Adipocyte (in vitro differentiated cells): Measurements from ENCODE around the gene CCR3.

Experiments
- DNase-seq: peaks from one replicate; pipeline ENCODE4 v3.0.0-alpha.2; 2015; ENCODE audit warnings: low read depth
- H3K27me3 ChIP-seq: replicated peaks from 2 replicates; pipeline ENCODE4 v1.7.0; 2013; ENCODE audit warnings: mild to moderate bottlenecking, low read length, moderate library complexity; ENCODE audit not compliant: control insufficient read depth, insufficient read depth
- H3K36me3 ChIP-seq: 2 replicates; pipeline ENCODE4 v1.7.0; 2013; ENCODE audit warnings: low read length, mild to moderate bottlenecking, moderate library complexity; ENCODE audit not compliant: control insufficient read depth, insufficient read depth, severe bottlenecking
- H3K4me1 ChIP-seq: 2 replicates; pipeline ENCODE4 v1.7.0; 2013; ENCODE audit warnings: mild to moderate bottlenecking, low read length, moderate library complexity; ENCODE audit not compliant: control insufficient read depth, insufficient read depth
- H3K4me3 ChIP-seq: 2 replicates; pipeline ENCODE4 v1.7.0; 2013; ENCODE audit warnings: mild to moderate bottlenecking, low read length, moderate library complexity
- H3K9ac ChIP-seq: 2 replicates; pipeline ENCODE4 v1.7.0; 2013; ENCODE audit warnings: mild to moderate bottlenecking, low read length, moderate library complexity
- H3K9me3 ChIP-seq: 2 replicates; pipeline ENCODE4 v1.7.0; 2013; ENCODE audit warnings: mild to moderate bottlenecking, low read length, moderate library complexity; ENCODE audit not compliant: control insufficient read depth

CCR3 gene

GRCh38 chr3:46245146-46245545, 2.9 kb downstream of the CCR3 start:
- H3K9me3 ChIP-seq, result no peaks in the 10 kb centered on the region
- peaks cover 13% of the 10 kb centered on the region for H3K4me1 ChIP-seq
- H3K4me3 ChIP-seq, result no peak overlapping the region
- no peaks in the 10 kb centered on the region for H3K27me3 ChIP-seq
- no peak overlapping the region for H3K9ac ChIP-seq
- no peak for DNase-seq
- H3K36me3 ChIP-seq, result no peaks in the 10 kb centered on the region

DNA sequence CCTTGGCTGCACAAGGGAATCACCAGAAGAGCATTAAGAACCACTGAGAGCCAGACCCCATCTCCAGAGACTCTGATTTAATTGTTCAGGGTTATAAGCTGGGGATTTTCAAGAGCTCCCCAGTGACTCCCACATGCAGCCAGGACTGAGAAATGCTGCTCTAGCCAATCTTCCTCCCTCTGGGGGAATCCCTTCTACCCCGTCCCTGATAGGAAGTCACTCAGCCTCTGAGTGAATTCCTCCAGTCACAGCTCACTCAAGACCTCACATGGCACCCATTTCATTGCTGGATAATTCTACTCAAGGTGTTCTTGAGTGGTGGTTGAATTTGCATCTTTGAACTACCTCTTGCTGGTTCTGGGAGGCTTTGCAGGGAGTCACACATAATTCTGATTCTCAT, 10.7 kb downstream of the CCR3 start:
- no peaks in the 10 kb centered on the region for H3K36me3 ChIP-seq
- no peak overlapping the region for H3K9ac ChIP-seq
- H3K27me3 ChIP-seq, result peaks cover 7% of the 10 kb centered on the region
- no peak overlapping the region for H3K4me3 ChIP-seq
- no peak for DNase-seq
- no peaks in the 10 kb centered on the region for H3K4me1 ChIP-seq
- H3K9me3 ChIP-seq, result no peaks in the 10 kb centered on the region

GRCh38 chr3:46258525-46258924, 16.3 kb downstream of the CCR3 start:
- no peak for DNase-seq
- H3K9me3 ChIP-seq, result no peaks in the 10 kb centered on the region

DNA sequence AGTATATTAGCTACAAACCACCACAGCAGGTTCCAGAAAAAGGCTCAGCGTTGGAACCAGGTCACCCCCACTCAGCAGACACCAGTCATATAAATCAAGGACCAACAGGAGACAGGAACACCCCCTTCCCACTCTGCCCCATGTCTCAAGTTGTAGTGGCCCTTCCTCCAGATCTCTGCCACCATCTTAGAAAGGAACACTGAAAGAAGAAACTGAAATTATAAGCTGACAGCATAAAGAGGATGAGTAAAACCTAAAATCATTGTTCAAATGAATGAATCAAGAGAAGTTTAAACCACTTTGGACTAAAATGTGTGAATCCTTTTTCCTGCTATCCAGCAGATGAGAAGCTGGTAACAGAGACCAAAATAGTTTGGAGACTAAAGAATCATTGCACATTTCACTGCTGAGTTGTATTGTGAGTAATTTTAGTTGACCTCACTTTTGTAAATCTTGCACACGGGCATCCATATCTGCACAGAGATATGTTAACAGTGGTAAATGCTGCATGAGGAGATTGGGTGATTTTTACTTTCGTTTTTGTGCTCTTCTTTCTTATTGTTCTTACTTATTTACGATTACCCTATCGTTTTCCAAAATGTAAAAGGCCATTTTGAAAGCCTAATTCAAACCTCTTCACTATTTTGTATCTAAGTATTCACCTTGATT, 19.8 kb downstream of the CCR3 start:
- H3K9me3 ChIP-seq, result no peaks in the 10 kb centered on the region
- H3K4me3 ChIP-seq, result peak overlapping the region; percentile 35

More at GRCh38 chr3:46258525-46258924, 16.3 kb downstream of the CCR3 start:
- H3K4me1 ChIP-seq, result peaks cover 5% of the 10 kb centered on the region
- H3K9ac ChIP-seq, result no peak overlapping the region
- no peak overlapping the region for H3K4me3 ChIP-seq
- H3K36me3 ChIP-seq, result no peaks in the 10 kb centered on the region
- no peaks in the 10 kb centered on the region for H3K27me3 ChIP-seq

GRCh38 chr3:46264002-46264401, 21.7 kb downstream of the CCR3 start:
- H3K4me3 ChIP-seq, result no peak overlapping the region
- H3K9ac ChIP-seq, result no peak overlapping the region
- H3K9me3 ChIP-seq, result no peaks in the 10 kb centered on the region
- H3K27me3 ChIP-seq, result no peaks in the 10 kb centered on the region
- DNase-seq, result no peak
- H3K36me3 ChIP-seq, result no peaks in the 10 kb centered on the region
- no peaks in the 10 kb centered on the region for H3K4me1 ChIP-seq

More for the DNA sequence above, 19.8 kb downstream of the CCR3 start:
- no peak overlapping the region for H3K9ac ChIP-seq
- peak; percentile 13 for DNase-seq
- H3K27me3 ChIP-seq, result no peaks in the 10 kb centered on the region
- peaks cover 5% of the 10 kb centered on the region for H3K4me1 ChIP-seq
- H3K36me3 ChIP-seq, result no peaks in the 10 kb centered on the region

GRCh38 chr3:46266598-46266997, 24.3 kb downstream of the CCR3 start:
- H3K4me1 ChIP-seq, result no peaks in the 10 kb centered on the region
- peaks cover 5% of the 10 kb centered on the region for H3K27me3 ChIP-seq
- no peaks in the 10 kb centered on the region for H3K36me3 ChIP-seq
- H3K9me3 ChIP-seq, result no peaks in the 10 kb centered on the region
- no peak overlapping the region for H3K4me3 ChIP-seq
- DNase-seq, result peak; percentile 1
- H3K9ac ChIP-seq, result no peak overlapping the region

- no peak overlapping the region for H3K9ac ChIP-seq
Measured at GRCh38 chr3:46269556-46269955, 27.3 kb downstream of the CCR3 start.

GRCh38 chr3:46270474-46270873, 28.2 kb downstream of the CCR3 start:
- Histone ChIP-seq H3K36me3 (no peaks in the 10 kb centered on the region), H3K27me3 (peaks cover 5% of the 10 kb centered on the region), H3K4me3 (no peak overlapping the region), H3K4me1 (no peaks in the 10 kb centered on the region), H3K9me3 (no peaks in the 10 kb centered on the region), H3K9ac (no peak overlapping the region)
- no peak for DNase-seq

More at GRCh38 chr3:46269556-46269955, 27.3 kb downstream of the CCR3 start:
- H3K4me3 ChIP-seq, result no peak overlapping the region
- no peaks in the 10 kb centered on the region for H3K36me3 ChIP-seq
- peaks cover 5% of the 10 kb centered on the region for H3K27me3 ChIP-seq
- no peaks in the 10 kb centered on the region for H3K9me3 ChIP-seq
- no peak for DNase-seq
- no peaks in the 10 kb centered on the region for H3K4me1 ChIP-seq

GRCh38 chr3:46271209-46271745, 29.0 kb downstream of the CCR3 start:
- no peak for DNase-seq
- Histone ChIP-seq H3K4me3 (no peak overlapping the region), H3K4me1 (no peaks in the 10 kb centered on the region), H3K27me3 (peaks cover 5% of the 10 kb centered on the region), H3K9me3 (no peaks in the 10 kb centered on the region), H3K9ac (no peak overlapping the region), H3K36me3 (no peaks in the 10 kb centered on the region)

GRCh38 chr3:46272028-46272451, 29.8 kb downstream of the CCR3 start:
- Histone ChIP-seq H3K4me1 (no peaks in the 10 kb centered on the region), H3K36me3 (no peaks in the 10 kb centered on the region), H3K9ac (no peak overlapping the region), H3K9me3 (no peaks in the 10 kb centered on the region), H3K4me3 (no peak overlapping the region), H3K27me3 (peaks cover 5% of the 10 kb centered on the region)
- no peak for DNase-seq

DNA sequence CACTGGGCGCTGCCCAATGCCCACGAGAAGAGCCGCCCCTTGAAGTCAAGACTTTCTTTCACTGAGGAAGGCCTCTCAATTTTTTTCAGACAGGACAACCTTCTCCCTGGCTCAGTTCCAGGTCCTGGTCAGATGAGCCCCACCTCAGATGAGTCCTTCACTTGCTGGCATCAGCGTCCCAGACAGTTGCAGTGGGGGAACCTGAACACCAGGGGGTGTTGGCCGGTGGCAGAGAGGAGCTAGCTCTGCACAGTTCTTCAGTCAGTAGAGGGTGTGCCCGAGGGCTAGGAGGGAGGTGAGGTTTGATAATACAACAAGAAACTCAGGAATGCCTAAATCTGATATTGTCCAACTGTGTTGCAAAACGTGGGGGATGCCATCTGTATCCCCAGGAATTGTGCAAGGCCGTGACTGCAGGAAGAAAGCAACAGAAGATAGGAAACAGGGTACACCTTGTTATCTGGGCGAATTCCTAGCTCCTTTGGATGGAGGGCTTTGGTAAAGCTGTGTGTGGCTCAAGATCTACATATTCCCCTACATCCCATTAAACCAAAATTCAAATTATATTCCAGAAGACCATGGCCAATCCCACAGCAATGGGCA, 34.3 kb downstream of the CCR3 start:
- Histone ChIP-seq H3K9me3 (peaks cover 16% of the 10 kb centered on the region), H3K27me3 (no peaks in the 10 kb centered on the region), H3K4me3 (no peak overlapping the region), H3K4me1 (no peaks in the 10 kb centered on the region), H3K9ac (no peak overlapping the region), H3K36me3 (no peaks in the 10 kb centered on the region)
- no peak for DNase-seq
